Suppressor macrophage treated with lipopolysaccharide for 4 hours (primary cell): ENCODE results near the gene OPRL1.
A peak's percentile ranks its signal among the peaks of the same experiment; 100 is the strongest.
"Not testable (repeated sequence)": the region's sequence is repeated elsewhere in the genome, so short reads cannot be mapped to it uniquely, and the experiment has no call there.

ENCODE experiments used
- DNase-seq: peaks from one replicate; pipeline ENCODE4 v3.0.0-alpha.2; 2020

Gene OPRL1

DNA sequence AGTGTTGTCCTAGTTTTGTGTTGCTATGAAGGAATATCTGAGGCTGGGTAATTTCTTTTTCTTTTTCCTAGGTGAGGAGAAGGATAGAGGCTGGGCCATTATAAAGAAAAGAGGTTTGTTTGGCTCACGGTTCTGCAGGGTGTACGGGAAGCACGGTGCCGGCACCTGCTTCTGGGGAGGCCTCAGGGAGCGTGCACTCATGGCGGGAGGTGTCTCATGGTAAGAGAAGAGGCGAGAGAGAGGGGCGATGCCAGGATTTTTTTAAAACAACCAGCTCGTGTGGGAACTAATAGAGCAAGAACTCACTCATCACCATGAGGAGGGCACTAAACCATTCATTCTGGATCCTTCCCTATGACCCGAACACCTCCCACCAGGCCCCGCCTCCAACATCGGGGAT, 41.7 kb downstream of the OPRL1 start:
- no peak for DNase-seq

DNA sequence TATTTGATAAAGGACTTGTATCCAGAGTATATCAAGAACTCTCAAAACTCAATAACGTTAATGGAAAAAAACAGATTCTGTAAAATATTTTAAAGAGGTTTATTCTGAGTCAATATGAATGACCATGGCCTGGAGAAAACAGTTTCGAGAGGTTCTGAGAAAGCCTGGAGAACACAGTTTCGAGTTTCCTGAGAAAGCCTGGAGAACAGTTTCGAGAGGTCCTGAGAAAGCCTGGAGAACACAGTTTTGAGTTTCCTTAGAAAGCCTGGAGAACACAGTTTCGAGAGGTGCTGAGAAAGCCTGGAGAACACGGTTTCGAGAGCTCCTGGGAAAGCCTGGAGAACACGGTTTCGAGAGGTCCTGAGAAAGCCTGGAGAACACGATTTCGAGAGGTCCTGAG, 43.0 kb downstream of the OPRL1 start:
- not testable (repeated sequence) for DNase-seq

DNA sequence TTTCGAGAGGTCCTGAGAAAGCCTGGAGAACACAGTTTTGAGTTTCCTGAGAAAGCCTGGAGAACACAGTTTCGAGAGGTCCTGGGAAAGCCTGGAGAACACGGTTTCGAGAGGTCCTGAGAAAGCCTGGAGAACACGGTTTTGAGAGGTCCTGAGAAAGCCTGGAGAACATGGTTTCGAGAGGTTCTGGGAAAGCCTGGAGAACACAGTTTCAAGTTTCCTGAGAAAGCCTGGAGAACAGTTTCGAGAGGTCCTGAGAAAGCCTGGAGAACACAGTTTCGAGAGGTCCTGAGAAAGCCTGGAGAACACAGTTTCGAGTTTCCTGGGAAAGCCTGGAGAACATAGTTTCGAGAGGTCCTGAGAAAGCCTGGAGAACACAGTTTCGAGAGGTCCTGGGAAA, 43.6 kb downstream of the OPRL1 start:
- DNase-seq: not testable (repeated sequence)

DNA sequence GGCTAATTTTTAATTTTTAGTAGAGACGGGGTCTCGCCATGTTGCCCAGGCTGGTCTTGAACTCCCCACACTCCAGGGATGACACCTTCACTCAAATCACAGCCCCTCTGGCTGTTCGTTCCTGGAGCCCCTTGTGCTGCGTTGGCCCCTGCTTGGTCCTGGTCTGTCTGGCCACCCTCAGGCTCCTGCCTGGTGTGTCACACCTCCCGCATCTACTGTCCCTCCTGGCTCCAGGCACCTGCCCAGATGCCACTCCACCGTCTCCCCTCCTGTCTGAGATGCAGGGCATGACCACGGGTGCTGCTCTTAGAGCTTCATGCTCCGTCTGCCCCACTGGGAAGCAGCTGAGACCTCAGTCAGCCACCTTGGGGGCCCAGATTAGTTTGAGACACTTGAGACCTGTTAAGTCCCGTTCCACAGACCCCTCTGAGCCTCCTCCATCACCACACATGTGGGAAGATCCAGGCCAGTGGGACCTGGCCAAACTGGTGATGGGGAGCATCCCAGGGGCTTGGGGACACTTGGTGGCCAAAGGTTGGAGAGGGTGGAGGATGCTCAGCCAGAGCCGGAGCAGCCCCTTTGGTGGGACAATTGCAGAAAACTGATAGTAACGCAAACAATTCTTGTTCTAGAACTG, 49.4 kb downstream of the OPRL1 start:
- DNase-seq: no peak

DNA sequence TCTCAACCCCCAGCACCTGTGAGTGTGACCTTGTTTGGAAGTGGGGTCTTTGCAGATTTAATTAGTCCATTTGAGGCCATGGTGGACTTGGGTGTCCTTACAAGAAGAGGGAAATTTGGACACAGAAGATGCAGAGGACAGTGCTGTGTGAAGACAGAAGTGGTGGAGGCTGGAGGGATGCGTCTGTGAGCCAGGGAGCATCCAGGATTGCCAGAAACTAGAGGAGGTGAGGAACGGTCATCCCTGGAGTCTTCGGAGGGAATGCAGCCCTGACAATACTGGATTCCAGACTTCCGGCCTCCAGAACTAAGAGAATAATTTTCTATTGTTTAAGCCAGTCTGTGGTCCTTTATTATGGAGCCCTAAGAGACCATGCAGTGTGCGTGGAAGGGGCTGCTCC, 50.4 kb downstream of the OPRL1 start:
- DNase-seq: no peak

DNA sequence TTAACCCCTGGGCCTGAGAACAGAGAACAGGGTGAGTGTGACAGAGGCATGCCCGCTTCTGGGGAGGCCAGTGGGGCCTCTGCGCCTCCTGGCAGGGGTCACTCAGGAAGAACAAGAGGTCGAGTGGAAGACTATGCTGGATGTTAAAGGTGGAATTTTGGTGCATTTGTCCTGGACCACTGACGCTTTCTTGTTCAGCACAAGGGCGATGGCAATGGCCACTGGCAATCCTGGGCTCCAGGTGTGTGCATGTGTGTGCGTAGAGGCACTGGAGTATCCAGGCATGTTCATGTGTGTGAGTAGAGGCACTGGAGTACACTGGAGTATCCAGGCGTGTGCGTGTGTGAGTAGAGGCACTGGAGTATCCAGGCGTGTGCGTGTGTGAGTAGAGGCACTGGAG, 51.0 kb downstream of the OPRL1 start:
- no peak for DNase-seq

DNA sequence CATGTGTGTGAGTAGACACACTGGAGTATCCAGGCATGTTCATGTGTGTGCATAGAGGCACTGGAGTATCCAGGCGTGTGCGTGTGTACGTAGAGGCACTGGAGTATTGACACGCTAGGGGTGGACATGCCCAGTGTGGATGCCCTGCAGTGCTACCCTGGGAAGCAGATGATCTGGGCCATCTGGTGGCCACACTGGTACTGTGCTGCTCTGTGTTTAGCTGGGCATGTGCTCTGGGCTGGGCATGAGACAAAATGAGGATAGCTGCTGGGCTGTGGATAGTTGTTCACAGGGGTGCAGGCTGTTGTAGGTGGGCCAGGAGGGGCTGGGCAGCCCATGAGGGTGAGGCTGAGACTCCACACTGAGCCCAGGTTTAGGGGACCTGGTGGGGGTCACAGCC, 51.5 kb downstream of the OPRL1 start:
- peak; percentile 14 for DNase-seq

DNA sequence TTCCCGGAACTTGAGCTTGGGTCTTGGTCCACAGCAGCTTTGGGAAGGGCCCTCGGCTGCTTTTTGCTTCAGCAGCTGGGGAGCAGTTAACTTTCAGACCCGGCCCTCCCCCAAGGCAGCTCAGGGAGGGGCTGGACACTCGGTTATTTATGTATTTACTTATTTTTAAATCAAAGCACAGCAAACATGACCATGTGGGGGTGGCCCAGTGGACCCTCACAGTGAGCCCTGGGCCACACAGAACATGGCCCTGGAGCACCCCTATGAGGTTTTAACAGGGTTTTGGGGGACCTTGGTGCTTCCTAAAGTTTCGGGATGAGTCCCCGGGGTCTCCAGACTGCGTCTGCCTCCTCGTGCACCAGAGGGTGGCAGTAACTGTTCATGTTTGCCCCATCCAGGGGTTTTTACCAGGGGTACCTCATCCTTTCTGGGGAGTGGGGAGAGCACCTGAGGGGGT, 54.1 kb downstream of the OPRL1 start:
- DNase-seq: no peak

DNA sequence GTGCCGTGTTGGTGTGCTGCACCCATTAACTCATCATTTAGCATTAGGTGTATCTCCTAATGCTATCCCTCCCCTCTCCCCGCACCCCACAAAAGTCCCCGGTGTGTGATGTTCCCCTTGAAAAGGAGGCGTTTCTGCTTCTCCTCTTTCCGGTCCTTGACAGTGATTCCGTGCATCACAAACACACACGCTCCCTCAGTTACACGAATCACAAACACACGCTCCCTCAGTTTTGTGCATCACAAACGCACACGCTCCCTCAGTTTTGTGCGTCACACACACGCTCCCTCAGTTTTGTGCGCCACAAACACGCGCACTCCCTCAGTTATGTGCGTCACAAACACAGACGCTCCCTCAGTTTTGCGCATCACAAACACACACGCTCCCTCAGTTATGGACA, 54.9 kb downstream of the OPRL1 start:
- not testable (repeated sequence) for DNase-seq

DNA sequence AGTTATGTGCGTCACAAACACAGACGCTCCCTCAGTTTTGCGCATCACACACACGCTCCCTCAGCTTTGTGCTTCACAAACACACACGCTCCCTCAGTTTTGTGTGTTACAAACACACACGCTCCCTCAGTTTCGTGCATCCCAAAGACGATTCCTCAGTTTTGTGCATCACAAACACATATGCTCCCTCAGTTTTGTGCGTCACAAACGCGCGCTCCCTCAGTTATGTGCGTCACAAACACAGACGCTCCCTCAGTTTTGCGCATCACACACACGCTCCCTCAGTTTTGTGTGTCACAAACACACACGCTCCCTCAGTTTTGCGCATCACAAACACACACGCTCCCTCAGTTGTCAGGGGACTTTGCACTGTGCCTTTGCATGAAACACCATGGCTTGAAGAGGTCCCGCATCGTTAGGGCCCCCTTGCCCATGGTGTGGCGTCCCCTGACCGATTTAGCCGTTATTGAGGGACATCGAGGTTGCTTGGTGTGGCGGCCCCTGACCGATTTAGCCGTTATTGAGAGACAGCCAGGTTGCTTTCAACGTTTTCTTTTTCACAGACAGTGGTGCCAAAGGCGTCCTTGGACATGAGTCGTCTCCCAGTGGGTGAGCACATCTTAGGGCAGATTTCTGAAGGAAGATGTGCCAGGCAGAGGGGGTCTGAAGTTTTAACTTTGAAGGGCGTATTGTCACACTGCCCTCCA, 56.3 kb downstream of the OPRL1 start:
- no peak for DNase-seq

DNA sequence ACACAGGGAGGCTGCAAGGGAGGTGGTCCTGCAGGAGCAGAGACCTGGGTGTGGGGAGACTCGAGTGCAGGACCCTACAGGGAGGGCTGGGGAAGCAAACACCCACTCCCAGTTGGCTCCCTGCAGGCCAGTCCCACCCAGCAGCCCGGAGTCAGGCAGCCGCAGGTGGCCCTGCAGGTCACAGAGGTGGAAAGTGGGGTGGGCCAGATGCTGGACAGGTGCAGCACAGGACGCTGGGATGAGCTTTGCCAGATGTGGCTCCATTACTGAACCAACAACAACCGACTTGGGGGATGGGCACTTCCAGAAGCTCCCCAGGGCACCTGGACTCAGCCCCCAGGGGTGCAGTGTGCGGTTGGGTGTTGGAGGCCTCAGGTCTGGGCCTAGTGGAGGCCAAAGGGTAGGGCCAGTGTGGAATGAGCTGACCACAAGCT, 57.7 kb downstream of the OPRL1 start:
- DNase-seq: no peak

DNA sequence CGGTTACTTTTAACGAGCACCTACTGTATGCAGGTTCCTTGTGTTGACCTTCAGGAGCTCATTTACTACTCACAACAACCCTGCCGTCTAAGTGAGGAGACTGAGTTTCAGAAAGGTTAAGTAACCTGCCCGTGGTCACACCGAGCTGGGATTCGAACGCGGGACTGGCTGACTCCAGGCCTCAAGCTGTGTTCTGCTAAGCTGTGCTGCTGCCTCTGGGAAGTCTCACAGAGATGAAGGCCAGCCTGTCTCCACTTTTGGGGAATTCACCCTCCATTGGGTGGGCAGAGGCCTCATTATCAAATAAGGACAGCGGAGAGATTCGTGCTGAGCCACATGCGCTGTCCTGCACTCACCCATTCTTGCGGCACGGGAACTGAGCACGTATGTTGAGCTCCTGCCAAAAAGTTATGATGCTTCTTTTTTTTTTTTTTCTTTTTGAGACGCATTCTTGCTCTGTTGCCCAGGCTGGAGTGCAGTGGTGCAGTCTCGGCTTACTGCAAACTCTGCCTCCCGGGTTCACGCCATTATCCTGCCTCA, 58.5 kb downstream of the OPRL1 start:
- no peak for DNase-seq

DNA sequence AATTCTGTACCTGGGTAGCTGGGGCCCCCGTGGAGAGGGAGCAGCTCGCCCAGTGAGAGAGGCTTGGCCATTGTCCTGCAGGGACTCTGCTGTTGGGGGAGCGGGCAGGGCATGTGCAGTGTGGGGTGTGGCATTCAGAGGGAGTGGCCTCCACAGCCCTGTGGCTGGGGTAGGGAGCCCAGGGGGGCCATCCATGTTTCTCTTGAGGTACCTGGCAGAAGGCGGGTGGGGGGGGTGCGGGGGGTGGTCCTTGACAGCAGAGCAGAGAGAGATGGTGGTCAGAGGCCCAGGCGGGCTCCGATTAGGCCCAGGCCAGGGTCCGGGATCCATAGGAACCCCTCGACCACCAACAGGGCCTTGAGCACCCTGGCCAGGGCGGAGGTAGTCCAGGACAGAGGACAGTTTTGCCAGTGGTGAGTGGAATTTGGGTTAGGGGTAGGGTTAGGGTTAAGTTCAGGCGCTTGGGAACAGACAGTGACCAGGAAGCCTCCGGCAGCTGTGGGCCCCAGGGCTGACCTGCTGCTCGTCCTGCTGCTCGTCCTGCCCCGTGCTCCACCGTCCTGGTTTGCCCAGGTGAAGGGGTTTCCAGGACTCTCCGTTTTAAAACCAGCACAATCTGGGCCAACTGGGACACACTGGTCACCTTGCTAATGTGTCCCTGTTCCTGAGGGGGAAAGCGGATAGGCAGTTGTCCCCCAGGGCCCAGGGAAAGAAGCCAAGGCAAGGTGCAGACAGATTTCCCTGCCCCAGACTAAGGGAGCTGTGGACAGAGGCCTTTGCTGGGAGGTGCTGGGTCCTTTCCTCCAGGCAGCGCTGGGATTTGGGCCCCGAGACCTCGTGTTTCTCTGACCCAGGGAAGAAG, 59.5 kb downstream of the OPRL1 start:
- DNase-seq: no peak

DNA sequence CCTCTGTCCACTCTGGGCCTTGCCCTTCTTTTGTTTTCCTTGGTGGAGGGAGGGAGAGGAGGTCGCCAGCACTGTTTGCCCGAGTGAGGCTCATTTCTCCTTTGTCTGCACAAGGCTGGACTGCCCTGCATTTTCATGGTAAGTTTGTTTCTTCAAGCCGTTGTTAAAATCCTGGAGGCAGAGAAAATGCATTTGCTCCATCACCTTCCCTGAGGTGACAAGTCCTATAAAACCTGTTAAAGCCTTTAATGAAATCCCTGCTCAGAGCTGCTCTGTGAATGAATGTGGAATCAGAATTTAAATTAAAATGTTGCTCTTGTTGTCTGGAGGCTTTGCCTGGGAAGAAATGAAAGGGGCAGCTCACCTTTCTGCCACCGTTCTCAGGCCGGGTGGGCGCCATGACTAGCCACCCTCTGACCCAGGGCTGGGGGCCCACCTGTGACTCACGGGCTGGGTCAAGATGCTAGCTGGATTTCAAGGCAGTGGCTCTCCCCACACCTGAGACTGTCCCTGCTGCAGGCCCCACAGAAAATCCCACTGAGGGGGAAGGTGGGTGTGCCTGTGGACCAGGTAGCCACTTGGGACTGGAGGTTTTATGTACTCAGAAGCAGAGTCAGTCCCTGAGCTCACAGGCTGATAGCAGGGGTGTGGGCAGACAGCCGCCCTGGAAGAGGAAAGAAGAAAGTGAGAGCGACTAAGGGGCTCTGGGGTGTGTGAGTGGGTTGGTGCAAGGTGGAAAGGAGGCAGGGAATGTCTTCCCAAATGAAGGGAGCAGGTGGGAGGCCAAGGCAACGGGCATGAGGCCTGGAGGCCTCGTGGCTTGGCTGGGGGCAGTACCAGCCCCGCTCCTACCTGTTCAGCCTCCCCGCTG, 60.4 kb downstream of the OPRL1 start:
- no peak for DNase-seq

DNA sequence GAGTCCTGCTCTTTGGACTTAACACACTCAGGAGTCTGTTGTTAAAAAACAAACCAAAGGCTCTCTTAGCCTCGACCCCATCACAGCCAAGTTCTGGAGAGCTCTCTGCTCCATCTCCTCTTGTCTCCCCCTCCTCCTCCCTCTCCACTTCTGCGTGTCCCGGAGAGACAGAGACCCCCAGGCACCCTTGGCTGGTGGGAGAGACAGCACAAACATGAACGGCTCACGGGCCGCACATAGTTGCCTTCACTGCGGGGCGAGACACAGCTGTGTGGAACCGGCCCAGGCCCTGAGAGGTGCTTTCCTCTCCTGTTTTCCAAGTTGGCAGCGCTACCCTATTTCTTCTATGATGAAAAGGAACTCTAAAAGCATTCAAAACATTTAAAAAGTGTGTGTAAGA, 61.1 kb downstream of the OPRL1 start:
- DNase-seq: no peak

DNA sequence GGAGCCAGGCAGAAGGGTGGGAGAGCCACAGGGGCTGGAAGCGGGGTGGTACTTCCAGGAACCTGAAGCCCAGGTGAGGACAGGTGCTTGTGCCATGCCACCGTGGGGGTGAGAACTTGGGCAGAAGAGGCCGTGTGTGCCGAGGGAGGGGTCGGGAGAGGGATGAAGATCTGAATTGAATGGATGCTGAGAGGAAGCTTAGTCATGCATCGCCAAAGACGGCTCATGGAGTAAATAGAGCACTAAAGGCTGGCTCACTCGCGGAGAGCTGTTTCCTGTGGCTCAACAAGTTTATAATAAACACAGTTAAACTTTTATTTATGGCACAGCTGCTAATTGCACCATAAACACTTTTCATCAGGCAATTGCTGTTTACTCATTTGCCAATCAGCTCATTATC, 62.7 kb downstream of the OPRL1 start:
- DNase-seq: no peak

DNA sequence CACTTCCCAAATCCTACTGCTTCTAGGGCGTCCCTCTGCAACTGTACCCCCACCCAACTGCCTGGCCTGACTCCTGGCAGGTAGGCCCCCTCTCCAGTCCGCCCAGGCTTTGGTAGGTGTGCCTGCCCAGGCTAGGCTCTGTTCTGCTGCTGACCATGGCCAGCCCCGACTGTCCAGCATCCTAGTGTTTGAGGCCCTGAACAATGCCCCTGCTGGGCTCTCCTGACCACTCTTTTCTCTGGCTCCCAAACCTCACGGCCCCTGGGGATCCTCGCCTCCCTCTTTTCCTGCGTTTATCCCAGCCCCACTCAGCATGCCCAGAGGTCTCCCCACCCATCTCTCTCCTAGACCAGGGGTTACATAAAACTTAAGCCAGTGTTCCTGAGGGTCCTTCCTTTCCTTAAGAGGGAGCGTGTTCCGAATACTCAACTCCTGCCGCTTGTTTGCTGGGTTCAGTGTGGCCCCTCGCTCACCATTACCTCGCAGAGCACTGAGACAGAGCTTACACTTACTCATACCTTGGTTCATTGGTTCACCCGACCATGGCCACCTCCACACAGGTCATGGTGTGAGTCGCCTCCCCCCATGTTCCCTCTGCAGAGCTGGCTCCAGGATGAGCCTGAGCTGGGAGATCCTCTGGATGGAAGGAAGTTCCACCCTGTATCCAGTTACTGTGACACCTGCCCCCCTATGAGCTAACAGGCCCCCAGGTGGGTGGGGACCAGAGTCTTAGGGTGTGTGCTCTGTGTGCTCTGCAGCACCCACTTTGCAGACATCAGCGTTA, 63.3 kb downstream of the OPRL1 start:
- no peak for DNase-seq

DNA sequence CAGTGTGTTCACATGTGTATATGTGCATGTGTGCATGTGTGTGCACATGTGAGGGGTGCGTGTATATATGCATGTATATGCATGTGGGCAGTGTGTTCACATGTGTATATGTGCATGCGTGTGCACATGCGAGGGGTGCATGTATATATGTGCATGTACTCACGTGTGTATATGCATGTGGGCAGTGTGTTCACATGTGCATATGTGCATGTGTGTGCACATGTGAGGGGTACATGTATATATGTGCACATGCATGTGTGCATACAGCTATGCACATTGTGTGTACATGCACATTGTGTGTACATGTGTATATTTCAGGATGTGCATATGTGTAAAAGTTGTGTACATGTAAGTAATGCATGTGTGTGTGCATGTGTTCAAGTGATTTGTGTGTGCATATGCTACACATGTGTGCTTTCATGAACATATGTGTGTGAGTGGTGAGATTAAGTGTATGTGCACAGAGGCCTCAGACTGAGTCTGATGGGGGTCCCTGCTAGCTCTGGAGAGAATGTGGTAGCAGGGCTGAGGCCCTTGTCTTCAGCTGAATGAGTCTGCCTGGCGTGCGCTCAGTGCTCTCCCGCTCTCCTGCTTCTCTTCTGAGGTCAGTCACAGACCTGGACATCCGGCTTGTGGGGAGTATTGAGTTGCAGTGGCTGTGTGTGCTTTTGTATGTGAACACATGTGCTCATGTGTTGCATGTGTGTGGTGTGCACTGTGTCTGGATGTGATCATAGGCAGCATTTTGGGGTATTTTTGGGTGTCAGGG, 64.4 kb downstream of the OPRL1 start:
- DNase-seq: no peak

DNA sequence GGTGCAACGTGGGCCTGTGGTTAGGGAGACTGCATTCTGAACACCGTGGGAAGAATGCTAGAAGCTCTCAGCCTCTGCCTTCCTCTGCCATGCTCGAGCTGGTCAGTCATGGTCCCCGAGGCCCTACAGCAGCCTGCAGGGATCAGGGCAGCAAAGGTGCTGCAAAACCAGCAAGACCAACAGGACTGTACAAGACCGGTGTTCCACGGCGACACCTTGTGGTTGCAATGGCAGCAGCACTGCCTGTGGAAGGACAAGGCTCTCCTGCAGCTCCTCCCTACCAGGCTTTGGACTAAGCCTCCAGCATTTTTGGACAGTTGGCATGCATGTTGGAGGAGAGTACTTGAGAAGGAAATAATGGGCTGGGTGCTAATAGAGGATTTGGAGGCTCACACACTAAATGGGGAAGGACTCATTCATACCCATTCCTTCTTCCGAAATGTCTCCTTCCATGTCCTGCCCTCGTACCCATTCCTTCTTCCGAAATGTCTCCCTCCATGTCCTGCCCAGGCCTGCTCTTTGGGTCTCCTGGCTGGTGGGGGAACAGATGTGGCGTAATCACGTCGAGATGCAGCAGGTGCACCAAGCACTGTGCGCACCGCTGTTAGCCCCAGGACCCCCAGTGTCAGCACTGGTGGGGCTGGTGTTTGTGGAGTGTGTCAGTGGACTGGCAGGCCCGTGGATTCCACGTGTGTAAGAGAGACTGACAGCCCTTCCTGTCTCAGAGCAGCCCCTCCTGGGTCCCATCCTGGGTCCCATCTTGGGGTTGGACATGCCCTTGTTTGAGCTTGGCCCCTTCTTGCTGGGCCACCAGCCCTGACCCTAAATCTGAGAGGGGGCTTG, 65.8 kb downstream of the OPRL1 start:
- no peak for DNase-seq
